Psoas muscle (tissue), 8 donors: ENCODE measurements around the gene SPSB4. TPM values are rescaled to one million over a fixed set of nuclear protein-coding genes. Genes with fewer than 3 reads are reported as not detected.
A peak's percentile ranks its signal among the peaks of the same experiment; 100 is the strongest.

Experiments
- ATAC-seq, 4 donors: fragments of 200-7000 bp; cut with Tn5 transposase; one replicate each; pipeline ENCODE4 v1.9.1; 2020; ENCODE audit warnings: moderate library complexity in 3 of 4, mild to moderate bottlenecking in 2 of 4
- DNase-seq, 2 donors: peaks; one replicate each; pipeline ENCODE4 v3.0.0-alpha.2; 2020
- H3K27ac ChIP-seq: fragments of 200-600 bp; one replicate; pipeline ENCODE4 v1.8.0; 2022
- H3K27me3 ChIP-seq, 3 donors: fragments of 200-600 bp in 1 of 3; one replicate each; pipeline versions ENCODE4 v1.6.1 to v1.8.0; 2013 to 2022; ENCODE audit warnings: low read length in 2 of 3, mild to moderate bottlenecking in 2 of 3, moderate library complexity in 1 of 3; ENCODE audit not compliant: insufficient read depth in 3 of 3
- H3K36me3 ChIP-seq, 2 donors: fragments of 200-600 bp in 1 of 2; one replicate each; pipeline versions ENCODE4 v1.6.1 to v1.8.0; 2013 to 2022; ENCODE audit warnings: low read depth in 1 of 2, mild to moderate bottlenecking in 1 of 2, moderate library complexity in 1 of 2; ENCODE audit not compliant: insufficient read depth in 1 of 2
- H3K4me1 ChIP-seq: fragments of 200-600 bp; one replicate; pipeline ENCODE4 v1.8.0; 2022
- H3K4me3 ChIP-seq: fragments of 200-600 bp; one replicate; pipeline ENCODE4 v1.8.0; 2022; ENCODE audit warnings: mild to moderate bottlenecking
- H3K9me3 ChIP-seq: fragments of 200-600 bp; one replicate; pipeline ENCODE4 v1.8.0; 2022
- WGBS, 3 donors: extraction: QIAGEN DNeasy Blood & Tissue Kit; methylation state at CpG; one replicate each; pipeline versions ENCODE4 v1.1.6 to v1.1.7; 2013; 5-methylcytosine and 5-hydroxymethylcytosine counted together
- intact Hi-C, 2 donors: fragments of 100-400 bp; cut with DNase I; formaldehyde crosslinking; loops; one replicate each; pipeline versions ENCODE4 v1.11.0 to v1.14.2; 2022
- long read RNA-seq, 2 donors: library from polyadenylated mRNA; unstranded; transcript quantifications; one replicate each; pipeline ENCODE4 v2.0.0, GENCODE V29; 2021
- polyA plus RNA-seq, 3 donors: library from polyadenylated mRNA; stranded (reverse); fragments of 200-250 nt; gene quantifications; one replicate each; pipeline ENCODE4 v1.2.3, GENCODE V29; 2013
- total RNA-seq, 4 donors: library from RNA; stranded (reverse); fragmentation: NEBNext Ultra II Directional in 2 of 4; extraction: Animal tissue kit (Norgen Biotek cat#: 25700) in 2 of 4; gene quantifications; one replicate each; pipeline versions ENCODE4 v1.2.1 to v1.2.4, GENCODE V29; 2021 to 2023
- TF ChIP-seq, protein P1 (sequence below): fragments of 200-600 bp; IDR thresholded peaks from one replicate; pipeline ENCODE4 v1.8.0; 2022; ENCODE audit warnings: antibody characterized with exemption
- donor health status: healthy with polysubstance abuse.
- donor health status: DM: no; HTN: no; CAD: no; lungs with moderate emphysema.
- donor health status: Bipolar disorder and iron deficiency.
- donor health status: healthy.
- donor health status: DM: yes; HTN: yes; CAD: no.
- donor health status: DM: no; HTN: no; CAD: no.
- donor health status: DM: no; HTN: no; CAD: no.
- donor health status: DM: yes; HTN: yes; CAD: no.

The SPSB4 gene
- 1 to 10 TPM in 1 of 4 donors, under 1 TPM in 3; 0.40 to 1.9 (median 0.59) TPM for total RNA-seq
- polyA plus RNA-seq = 1 to 10 TPM in 1 of 3 donors, under 1 TPM in 2; 0.39 to 1.1 (median 0.41) TPM
- long read RNA-seq, donor 1 = 0 reads
- long read RNA-seq, donor 2, partial matches to known transcripts = 0 of 1 reads
- long read RNA-seq, donor 2, other reads (novel, unspliced or antisense) = 1 of 1 reads

GRCh38 chr3:141050576-141051442, at the start of gene SPSB4:
Gene SPSB4, plus strand, starts transcription at chr3:141051347. Its CDS starts 14,758 bp downstream, at chr3:141066105.
- peak within 1 kb of the TSS; percentile 68 for H3K27ac ChIP-seq
- peaks cover 8% of the 10 kb centered on the region for H3K4me1 ChIP-seq
- no peaks in the 10 kb centered on the region for H3K36me3 ChIP-seq
- TF ChIP-seq, protein P1, sequence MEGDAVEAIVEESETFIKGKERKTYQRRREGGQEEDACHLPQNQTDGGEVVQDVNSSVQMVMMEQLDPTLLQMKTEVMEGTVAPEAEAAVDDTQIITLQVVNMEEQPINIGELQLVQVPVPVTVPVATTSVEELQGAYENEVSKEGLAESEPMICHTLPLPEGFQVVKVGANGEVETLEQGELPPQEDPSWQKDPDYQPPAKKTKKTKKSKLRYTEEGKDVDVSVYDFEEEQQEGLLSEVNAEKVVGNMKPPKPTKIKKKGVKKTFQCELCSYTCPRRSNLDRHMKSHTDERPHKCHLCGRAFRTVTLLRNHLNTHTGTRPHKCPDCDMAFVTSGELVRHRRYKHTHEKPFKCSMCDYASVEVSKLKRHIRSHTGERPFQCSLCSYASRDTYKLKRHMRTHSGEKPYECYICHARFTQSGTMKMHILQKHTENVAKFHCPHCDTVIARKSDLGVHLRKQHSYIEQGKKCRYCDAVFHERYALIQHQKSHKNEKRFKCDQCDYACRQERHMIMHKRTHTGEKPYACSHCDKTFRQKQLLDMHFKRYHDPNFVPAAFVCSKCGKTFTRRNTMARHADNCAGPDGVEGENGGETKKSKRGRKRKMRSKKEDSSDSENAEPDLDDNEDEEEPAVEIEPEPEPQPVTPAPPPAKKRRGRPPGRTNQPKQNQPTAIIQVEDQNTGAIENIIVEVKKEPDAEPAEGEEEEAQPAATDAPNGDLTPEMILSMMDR = peak; percentile 63
- WGBS, 3 donors = 9 to 17% (median 14%) methylated on average over 39 to 68 of the region's 68 CpGs
- H3K4me3 ChIP-seq = peak within 1 kb of the TSS; percentile 66
- H3K9me3 ChIP-seq = no peaks in the 10 kb centered on the region
- ATAC-seq = peak; percentile 94 to 98 (median 96)
- peak; percentile 81 to 93 for DNase-seq
- peaks cover 0 to 12% (median 0%) of the 10 kb centered on the region in 3 donors for H3K27me3 ChIP-seq
- intact Hi-C loops = loop anchor here (2.0 to 5.0 kb wide), 3 partner anchors 34 to 56 kb away; no protein-coding TSS in a partner anchor

DNA sequence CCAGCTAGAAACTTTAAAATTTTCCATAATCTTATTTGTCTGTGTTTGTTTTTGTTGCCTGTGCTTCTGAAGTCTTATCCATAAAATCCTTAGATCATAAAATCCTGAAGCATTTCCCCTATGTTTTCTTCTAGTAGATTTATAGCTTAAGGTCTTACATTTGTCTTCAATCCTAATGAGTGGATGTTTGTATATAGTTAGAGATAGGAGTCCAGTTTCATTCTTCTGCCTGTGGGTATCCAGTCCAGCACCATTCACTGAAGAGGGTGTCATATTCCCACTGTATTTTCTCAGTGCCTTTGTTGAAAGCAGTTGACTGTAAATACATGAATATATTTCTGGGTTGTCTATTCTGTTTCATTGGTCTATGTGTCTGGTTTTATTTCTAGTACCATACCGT, 44.8 kb upstream of the SPSB4 start:
- DNase-seq (no peak), ATAC-seq (no peak)
- TF ChIP-seq, protein P1 = no peak
- Histone ChIP-seq H3K27me3 (no peaks in the 10 kb centered on the region), H3K36me3 (no peaks in the 10 kb centered on the region), H3K9me3 (no peaks in the 10 kb centered on the region), H3K27ac (no peak overlapping the region), H3K4me3 (no peak overlapping the region), H3K4me1 (no peaks in the 10 kb centered on the region)
- WGBS, 3 donors = 94 to 97% (median 97%) methylated on average over 1 of the region's 1 CpG
- intact Hi-C loops = no loop called here

GRCh38 chr3:141009496-141009895, 41.7 kb upstream of the SPSB4 start:
- peaks cover 6% of the 10 kb centered on the region for H3K4me1 ChIP-seq
- WGBS, 3 donors = 67 to 74% (median 72%) methylated on average over 3 of the region's 3 CpGs
- H3K27ac ChIP-seq = no peak overlapping the region
- H3K27me3 ChIP-seq = no peaks in the 10 kb centered on the region
- DNase-seq (no peak), ATAC-seq (no peak)
- H3K4me3 ChIP-seq = no peak overlapping the region
- TF ChIP-seq, protein P1 = no peak
- intact Hi-C loops = no loop called here
- no peaks in the 10 kb centered on the region for H3K9me3 ChIP-seq
- H3K36me3 ChIP-seq = no peaks in the 10 kb centered on the region

DNA sequence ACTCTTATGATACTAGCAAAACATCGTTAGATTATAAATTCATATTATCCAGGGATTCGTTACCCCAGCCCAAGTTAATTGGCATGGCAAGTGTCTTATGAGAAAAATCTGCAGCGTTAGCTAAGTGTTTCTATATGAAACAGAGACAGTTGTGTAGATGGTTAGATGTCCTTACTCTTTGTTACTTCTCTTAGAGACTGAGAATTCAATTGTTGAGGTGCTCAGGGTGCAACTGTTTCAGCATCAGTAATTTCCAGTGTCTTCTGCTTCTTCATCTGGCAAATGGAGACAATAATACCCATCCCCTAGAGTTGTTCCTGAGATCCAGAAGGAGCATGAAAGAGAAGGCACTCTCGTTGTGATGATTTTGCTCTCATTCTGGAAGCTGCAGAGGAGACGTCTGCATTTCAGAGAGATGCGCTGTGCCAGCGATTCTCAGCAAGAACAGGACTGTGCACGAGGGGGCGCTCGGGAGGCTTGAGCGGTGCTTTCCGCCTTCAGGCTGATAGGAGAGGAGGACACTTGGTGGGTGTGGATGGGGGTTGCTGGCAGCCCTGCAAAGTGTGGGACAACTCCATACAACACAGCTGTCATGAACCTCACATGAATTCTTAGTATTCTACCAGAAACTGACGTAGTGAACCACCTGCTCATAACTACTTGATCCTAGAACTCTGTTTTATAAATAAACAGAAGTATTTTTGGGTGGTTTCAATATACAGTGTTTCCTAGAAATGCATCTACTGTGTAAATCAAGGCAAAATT, 39.7 kb upstream of the SPSB4 start:
- TF ChIP-seq, protein P1 = peak; percentile 73
- 16 to 17% (median 17%) methylated on average over 13 of the region's 13 CpGs for WGBS, 3 donors

More for the DNA sequence above, 39.7 kb upstream of the SPSB4 start:
- Histone ChIP-seq H3K36me3 (no peaks in the 10 kb centered on the region), H3K4me1 (peaks cover 6% of the 10 kb centered on the region), H3K27ac (no peak overlapping the region), H3K27me3 (no peaks in the 10 kb centered on the region), H3K9me3 (no peaks in the 10 kb centered on the region), H3K4me3 (no peak overlapping the region)
- DNase-seq = peak; percentile 82 to 90
- intact Hi-C loops = loop anchor here (1.0 to 5.0 kb wide), 2 partner anchors 96 to 181 kb away; no protein-coding TSS in a partner anchor
- ATAC-seq = peak; percentile 77 to 89 (median 87)
